Stimulated activated CD4-positive, alpha-beta T cell treated with anti-CD3 and anti-CD28 coated beads, Interleukin-4, amount 100 ng/mL, for 48 hours (primary cell): ENCODE measurements around the gene CTXN3.

Experiments used
- DNase-seq, 2 donors: peaks; one replicate each; pipeline ENCODE4 v3.0.0-alpha.2; 2020; ENCODE audit warnings: low read depth in 2 of 2

Gene CTXN3

DNA sequence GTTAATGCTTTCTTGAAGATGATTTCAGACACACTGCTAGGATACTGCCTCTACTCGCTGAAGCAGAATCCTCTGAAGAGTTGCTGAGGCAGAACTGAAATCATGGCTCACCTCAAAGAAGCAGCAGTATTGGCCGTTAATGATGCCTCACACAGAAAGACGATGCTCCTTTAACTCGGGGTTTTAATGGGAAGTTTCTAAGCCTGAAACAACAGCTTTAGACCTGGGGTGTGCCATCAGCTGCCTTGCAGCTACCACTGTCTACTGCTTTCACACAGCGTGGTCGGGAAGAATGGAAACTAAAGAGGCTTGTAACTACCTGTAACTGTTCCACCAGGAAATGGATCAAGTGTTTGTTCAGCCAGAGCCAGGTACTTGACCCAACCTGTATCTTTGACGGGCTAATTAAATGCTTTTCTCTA, at the start of gene CTXN3:
Gene CTXN3 (plus strand): TSS at position 65 of the 422 bp plus-strand sequence. CDS start 8,440 bp downstream, outside the sequence.
- DNase-seq, result no peak

DNA sequence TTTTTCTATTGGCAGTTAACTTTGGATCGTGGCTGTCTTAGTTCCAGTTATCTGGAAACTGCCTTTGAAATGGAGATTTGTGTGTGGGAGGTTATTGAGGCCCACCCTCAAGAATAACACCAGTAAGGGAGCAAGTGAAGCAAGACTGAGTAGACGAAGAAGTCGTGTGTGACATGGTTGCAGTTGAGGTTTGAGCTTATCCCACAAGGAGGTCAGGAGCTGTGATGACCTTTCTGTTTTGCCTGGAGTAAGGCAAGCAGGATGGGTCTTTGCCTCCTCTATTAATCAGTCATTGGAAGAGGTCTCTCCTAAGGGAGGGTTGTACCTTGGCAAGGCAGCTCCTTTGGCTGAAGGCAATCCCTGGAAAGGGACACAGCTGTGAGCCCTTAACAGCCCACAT, 49.6 kb upstream of the CTXN3 start:
- DNase-seq, result no peak

DNA sequence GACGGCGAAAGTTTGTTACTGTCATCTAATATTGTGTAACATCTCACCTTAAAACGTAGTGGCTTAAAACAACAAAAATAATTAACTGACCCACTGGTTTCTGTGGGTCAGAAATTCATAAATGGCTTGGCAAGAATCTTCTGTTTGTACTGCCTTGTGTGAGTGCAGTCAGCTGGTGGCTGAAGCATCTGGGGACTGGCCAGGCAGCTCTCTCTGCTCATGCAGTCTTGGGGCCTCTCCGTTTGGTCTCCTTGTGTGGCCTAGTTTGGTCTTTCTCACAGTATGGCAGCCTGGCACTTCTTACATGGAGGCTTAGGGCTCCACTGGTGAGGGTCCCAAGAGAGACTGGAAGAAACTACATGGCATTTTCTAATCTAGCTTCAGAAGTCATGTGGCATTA, 49.0 kb upstream of the CTXN3 start:
- no peak for DNase-seq

DNA sequence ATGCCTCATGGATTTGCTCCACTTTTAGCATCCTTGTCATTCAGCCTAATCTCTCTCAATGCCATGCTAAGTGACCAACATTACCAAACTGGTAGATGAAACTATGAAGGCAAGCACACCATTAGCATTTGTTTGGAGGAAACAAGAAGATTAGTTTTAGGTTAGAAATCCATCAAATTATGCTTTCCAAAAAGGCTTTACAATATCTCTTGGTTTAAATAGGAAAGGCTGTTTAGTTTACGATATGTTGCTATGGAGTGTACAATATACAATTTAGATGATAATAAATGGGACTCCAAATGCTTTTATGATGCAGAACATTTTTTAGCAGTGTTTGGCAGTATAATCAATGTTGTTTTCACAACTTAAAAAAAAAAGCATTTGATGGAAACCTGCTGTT, 47.8 kb upstream of the CTXN3 start:
- DNase-seq, result no peak

DNA sequence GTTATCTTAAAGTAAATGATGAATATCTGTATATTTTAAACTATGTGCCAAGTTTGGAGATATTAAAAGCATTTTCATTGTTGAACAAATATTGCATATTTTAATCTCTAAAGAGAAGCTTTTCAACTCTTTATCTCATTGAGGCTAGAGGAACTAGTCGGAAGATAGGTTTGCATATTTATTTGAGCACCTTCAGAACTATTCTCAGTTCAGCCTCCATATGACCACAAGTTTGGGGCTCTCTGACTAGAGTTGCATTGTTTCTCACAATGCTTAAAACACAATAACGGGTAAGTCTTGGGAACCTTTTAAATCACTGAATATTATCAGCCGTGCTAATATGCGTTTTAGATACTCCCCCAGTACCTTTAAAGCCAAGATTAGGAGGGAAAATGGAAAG, 47.3 kb upstream of the CTXN3 start:
- DNase-seq, result no peak

DNA sequence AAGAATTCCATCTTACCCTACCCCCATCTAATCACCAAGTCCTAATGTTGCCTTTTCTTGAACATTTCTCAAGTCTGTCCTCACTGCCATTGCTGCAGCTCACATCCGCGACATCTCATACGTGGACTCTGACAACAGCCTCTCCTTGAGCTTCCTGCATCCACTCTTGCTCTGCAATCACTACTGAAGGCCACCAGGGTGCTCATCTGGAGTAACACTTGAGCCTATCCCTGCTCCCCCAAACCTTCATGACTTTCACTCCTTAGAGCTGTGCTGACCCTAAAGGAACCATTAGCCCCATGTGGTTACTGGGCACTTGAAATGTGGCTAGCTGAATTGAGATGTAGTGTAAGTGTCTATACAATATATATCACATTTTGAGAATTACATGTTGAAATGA, 46.4 kb upstream of the CTXN3 start:
- no peak for DNase-seq

DNA sequence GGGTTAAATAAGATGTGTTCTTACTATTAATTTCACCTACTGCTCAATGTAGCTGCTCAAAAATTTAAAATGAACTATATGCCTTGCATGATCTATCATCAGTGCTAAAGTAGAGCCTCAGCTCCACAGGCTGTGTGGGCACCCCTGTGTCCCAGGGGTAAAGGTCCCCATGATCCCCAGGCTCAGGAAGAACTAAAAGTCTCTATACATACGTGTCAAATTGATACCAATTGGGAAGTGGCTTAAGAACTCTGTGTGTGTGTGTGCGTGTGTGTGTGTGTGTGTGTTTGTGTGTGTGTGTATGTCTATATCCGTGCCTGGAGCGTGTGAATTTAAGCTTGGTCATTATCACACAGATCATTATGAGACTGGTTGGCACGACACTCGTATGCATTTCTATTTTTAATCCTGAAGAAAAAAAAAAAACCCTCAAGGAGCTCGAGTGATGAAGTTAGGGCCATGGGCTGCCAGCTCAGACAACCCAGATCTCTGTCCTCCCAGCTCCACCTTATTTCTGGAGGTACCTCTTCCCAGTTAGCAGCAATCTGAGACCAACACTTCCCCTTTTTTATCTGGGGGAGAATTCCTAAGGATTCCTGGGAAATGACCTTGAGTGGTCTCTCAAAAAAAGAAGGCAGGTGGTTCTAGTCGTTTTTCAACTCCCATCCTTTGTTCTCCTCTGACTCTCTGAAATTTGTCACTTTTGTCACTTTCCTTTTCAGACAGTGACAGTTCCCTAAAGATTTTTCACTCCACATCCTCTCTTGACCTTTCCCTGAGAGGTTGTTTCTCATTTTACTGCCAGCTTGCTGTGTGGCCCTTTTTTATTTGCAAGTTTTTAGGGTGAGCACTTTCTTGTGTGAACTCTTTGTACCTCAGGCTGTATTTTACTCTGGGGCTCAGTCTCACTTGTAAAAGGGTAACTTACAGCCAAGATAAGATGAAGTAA, 45.7 kb upstream of the CTXN3 start:
- DNase-seq, result no peak

DNA sequence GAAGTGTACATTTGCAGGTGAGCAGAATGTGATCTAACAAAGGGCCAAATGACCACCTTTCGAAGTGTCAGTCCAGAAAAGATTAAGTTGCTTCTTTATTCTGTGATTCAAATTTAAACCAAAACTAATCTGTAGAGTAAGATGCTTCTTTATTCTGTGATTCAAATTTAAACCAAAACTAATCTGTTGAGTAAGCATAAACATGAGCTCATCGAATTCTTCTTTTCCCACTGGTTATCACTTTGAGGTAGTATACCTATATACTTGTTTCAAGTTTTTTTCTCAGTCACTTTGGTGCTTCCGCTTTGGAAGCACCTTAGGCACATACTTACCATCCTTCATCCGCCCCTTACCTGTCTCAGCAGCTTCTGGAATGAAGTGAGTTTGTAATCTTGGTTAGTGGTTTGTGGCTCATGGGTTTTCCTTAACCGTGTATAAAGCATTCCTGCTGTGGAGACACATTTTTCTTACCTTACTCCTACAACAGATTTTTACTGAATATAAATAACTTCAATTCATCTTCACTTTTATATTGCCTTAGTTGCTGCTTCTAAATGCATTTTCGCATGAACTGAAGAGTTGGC, 40.7 kb upstream of the CTXN3 start:
- no peak for DNase-seq

DNA sequence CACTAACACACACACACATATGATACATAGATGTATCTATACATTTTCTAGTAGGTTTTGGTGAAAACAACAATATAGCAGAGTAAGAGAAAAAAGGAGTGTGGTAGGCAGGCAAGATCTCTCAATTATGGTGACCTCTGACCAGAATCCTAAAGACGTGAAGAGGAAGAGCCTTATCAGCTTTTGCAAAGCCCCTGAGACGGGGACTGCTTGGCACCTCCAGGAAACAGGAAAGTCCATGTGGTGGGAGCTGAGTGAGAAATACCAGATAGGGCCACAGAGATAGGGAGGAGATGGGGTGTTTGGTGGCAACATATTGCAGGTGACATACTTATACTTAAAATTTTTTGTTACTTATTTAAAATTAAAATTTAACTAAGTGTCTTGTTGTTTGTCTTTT, 39.9 kb upstream of the CTXN3 start:
- no peak for DNase-seq

DNA sequence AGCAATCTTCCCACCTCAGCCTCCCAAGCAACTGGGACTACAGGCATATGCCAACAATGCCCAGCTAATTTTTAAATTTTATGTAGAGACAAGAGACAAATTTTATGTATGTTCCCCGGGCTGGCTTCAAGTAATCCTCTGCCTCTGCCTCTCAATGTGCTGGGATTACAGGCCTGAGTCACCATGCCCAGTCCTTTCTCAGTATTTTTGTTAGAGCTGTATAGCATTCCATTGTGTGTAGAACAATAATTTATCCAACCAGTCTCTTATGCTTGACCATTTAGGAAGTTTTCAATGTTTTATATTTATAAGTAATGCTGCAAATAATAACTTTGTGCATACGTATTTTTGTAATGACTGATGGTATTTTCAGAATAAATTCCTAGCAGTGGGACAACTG, 38.9 kb upstream of the CTXN3 start:
- no peak for DNase-seq

DNA sequence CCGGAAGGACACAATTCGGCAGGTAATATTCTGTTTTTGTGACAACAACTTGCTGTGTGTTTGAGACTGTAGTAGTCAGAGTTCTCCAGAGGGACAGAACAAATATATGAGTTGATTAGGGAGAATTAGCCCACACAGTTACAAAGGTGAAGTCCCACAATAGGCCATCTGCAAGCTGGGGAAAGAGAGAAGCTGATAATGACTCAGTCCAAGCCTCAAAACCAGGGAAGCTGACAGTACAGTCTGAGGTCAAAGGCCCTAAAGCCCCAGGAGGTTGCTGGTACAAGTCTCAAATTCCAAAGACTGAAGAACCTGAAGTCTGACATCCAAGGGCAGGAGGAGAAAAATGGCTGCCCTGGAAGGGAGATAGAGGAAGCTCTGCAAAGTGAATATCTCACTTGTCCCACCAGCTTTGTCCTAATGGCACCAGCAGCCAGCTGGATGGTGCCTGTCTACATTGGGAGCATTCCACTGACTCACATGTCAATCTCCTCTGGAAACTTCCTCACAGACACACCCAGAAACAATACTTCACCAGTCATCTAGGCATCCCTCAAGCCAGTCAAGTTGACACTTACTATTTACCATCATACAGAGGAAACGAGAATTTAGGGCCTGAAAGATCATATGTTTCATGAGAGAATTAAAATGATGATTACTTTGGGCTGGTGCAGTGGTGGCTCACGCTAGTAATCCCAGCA, 36.3 kb upstream of the CTXN3 start:
- DNase-seq, result no peak

DNA sequence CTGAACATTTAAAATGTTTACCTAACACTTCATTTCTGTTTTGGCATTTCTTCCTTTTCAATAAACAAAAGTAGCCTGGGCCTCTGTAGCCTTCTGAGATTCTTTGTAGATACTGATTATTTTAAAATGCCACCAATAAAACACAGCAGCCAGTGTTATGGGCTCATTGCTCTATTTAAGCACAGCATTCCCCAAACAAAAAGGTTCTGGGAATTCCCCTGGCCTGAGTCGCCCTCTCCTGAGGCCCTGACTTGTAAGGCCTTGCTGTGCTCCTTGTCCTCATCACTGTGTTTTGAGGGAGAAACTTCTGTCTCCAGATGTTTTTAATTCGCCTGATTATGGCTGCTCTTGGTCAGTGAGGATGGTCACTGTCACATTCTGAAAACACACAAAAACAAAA, 33.0 kb upstream of the CTXN3 start:
- DNase-seq, result no peak

DNA sequence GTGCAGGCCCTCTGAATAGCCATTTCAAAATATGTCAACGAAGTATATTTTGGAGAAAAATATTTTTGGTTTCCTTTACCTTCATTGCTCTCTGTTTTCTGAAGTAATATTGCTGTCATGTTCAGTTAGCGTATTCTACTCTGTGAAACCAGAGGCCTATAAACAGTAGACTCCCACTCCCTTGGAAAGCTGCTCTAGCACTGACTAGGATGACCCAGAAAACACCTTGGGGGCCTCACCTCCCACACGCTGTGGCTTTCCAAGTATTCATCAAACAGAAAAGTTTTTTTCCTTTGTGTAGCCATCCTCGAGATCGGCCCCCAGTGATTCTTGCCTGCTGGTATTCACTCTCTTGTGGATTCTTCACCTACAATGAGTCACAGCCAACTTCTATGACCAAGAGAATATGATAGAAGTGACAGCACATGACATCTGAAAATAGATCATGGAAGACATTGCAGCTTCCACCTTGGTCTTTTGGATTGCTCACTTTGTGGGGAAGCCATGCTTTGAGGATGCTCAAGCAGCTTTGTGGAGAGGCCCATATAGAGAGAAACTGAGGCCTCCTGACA, 28.9 kb upstream of the CTXN3 start:
- no peak for DNase-seq

DNA sequence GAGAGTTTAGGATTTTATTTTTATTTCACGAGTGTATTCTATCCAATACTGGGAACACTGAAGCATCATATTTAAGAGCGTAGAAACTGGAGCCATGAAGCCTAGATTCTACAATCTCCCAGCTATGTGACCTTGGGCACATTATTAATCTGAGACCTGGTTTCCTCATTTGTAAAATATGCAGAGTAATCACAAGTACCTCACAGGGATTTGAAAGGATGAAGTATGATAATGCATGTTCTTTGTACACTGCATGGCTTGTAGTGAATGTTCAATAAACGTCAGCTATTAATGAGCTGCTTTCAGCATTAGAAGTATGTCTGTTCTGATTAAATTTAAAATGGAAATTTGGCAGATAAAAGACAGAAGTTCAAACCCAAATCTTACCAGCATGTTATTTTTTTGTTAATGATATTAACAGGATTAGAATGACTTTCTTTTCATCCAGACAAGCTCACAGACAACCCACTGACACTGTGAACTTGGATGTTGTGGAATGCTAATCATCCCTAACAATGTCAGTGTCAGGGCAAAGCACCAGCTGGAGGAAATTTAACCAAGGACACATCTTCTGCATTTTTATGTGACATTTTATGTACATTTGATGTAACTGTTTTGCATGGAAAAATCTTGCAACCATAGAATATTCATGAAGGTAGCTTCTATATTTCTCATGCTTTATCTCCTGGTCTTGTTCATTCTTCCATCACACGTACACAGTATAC, 27.1 kb upstream of the CTXN3 start:
- DNase-seq, result no peak

DNA sequence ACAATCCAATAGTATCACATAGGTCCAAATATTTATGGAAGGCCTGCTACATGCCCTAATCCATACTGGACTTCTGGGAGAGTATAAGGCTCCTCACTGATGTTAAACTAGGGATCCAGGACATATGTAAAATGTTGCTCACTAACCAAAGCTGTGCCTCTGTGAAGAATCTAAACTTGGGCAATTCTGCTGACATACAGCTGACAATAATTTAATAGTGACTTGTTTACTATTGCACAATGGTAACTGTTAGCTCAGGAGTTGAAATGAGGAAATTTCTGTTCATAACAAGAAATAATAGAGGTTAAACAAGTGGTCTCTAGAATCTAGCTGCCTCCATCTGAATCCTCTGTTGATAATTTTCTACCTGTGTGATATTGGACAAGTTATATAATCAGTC, 14.9 kb upstream of the CTXN3 start:
- no peak for DNase-seq

DNA sequence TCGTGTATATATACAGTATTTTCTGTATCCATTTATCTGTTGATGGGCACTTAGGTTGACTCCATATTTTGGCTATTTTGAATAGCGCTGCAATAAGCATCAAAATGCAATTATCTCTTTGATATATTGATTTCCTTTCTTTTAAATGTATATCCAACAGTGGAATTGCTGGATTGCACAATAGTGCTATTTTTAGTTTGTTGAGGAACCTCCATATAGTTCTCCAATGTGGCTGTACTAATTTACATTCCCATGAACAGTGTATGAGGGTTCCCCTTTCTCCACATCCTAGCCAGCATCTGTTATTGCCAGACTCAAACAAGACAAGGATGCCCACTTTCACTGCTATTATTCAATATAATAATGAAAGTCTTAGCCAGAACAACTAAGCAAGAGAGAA, 9.1 kb upstream of the CTXN3 start:
- no peak for DNase-seq

DNA sequence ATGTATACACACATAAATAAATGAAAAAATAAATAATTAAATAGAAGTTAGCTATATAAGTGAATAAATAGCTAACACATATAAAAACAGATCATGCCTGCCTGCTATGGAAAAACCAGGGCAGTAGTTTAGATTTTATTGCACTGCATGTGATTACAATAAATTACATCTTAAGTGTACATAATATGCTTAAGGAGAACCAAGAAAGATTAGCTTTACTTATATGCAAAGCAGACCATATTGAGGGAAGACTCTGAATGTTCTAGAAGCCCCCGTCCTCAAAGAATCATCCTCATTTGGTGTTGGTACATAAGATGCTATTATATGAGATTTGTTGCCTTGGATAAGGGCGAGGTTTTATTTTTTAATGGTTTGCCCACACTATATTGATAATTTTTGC, 5.9 kb upstream of the CTXN3 start:
- no peak for DNase-seq

DNA sequence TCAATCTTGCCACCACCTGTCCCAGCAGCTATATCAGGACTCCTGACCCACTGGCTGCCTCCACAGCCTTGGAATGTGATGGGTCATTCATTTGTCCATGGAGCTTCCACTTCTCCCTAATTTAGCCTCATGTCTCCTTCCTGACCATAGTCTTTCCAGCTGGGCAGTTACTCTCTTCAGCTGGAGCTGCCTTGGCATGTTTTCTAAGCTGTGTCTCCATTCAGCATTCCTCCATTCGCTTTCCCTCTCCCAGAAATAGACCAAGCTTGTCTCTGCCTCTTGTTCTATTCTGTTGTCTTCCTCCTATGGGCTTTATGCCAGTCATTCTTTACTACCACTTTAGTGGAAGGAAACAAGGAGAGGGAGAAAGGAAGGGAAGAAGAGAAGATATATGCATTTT, 5.3 kb upstream of the CTXN3 start:
- no peak for DNase-seq

DNA sequence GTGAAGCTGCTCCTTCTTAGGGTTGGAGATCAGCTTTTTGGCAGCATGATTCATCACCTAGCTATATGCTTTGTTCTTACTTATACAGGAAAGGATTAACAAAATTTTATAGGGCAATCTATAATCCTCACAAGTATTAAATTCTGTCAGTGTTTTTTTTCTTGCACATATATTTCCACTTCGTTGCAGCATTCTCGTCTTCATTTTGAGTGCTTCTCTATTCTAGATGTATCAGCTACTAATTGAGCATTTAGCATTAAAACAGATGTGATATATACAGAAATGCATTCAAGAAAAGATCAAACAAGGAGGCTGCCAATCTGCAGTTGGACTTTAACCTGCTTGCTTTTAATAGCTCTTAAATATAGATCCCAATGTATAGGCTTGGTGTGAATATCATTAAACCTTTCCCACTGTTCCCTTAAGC, 3.6 kb upstream of the CTXN3 start:
- DNase-seq, result no peak

DNA sequence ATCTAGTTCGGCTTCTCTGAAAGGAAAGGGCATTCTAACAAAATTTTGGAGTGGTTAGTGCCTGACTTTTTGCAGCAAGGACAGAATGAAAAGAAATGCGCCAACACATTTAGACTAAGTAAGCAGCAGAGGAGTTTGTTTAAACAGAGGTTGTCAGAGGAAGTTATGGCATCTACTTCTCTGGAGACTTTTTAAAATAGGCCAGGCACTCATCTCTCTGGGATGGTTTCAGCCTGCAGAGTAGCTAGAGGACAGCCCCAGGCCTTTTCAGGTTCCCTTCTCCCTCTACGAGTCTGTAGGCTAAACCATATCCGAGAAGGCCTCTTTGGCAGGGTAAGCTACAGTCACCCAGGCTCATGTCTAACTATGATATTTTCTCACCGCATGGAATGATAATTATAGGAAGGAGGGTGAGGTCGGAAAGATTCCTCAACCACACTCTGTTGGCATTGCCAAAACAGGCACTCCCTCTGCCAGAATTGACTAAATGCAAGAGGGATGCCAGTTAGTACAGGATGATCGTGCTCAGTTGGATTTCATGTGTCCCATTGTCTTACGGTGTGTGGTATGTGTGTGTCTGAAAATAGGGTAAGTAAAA, 1.4 kb upstream of the CTXN3 start:
- DNase-seq, result no peak

DNA sequence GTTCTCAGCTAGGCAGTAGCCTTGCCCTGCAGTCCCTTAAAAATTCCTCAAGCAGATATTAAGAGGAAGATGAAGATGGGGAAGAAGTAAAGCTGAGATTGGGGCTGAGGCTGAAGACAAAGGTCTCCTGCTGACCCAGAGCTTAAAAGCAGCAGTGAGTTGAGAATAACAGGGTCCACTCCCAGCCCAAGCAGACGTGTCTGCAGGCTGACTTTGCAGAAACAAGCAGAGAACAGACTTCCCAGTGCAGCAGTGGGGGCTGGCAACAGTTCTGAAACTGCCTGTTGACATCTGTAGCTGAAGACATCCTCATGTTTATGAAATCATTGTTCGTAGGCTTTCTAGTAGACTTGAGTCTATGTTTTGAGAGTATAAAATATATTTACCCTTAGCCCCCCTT, 1.1 kb downstream of the CTXN3 start:
- DNase-seq, result no peak
